Mammary epithelial cell (primary cell): ENCODE results near the gene CSNK2A3.

Experiments used
- EZH2 ChIP-seq: IDR thresholded peaks from 2 replicates; pipeline ENCODE4 v1.6.1; 2012; ENCODE audit warnings: low read length, inconsistent platforms, borderline replicate concordance
- TF ChIP-seq, protein P1 (sequence below), 2 donors: IDR thresholded peaks in 1 of 2; conservative IDR thresholded peaks in 1 of 2; 2 replicates each; pipeline ENCODE4 v1.5.1; 2011 to 2012; ENCODE audit warnings: inconsistent platforms in 2 of 2, low read length in 2 of 2, mild to moderate bottlenecking in 2 of 2, control low read depth in 1 of 2, low read depth in 1 of 2; ENCODE audit not compliant: insufficient read depth in 1 of 2; ENCODE audit errors: extremely low read depth in 1 of 2

DNA sequence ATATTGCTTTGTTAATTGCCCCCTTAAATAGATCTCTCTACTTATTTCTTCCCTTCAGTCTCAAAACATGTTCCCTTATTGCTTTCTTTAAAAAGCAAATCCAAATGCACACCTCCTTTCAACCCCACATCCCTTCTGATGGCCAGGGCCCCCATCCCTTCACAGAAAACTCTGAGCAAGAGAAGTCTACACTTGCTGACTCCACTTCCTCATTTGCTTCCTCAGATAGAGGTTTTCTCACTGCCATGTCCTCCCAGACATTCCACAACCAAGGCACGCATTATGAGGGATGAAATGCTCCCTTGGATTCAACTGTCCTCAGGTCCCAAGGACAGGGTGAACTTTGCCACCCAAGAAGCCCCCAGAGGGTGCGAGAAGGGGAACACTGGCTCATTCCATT is 43.1 kb downstream of the CSNK2A3 start:
- TF ChIP-seq, protein P1, sequence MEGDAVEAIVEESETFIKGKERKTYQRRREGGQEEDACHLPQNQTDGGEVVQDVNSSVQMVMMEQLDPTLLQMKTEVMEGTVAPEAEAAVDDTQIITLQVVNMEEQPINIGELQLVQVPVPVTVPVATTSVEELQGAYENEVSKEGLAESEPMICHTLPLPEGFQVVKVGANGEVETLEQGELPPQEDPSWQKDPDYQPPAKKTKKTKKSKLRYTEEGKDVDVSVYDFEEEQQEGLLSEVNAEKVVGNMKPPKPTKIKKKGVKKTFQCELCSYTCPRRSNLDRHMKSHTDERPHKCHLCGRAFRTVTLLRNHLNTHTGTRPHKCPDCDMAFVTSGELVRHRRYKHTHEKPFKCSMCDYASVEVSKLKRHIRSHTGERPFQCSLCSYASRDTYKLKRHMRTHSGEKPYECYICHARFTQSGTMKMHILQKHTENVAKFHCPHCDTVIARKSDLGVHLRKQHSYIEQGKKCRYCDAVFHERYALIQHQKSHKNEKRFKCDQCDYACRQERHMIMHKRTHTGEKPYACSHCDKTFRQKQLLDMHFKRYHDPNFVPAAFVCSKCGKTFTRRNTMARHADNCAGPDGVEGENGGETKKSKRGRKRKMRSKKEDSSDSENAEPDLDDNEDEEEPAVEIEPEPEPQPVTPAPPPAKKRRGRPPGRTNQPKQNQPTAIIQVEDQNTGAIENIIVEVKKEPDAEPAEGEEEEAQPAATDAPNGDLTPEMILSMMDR (conservative IDR thresholded peaks at IDR 0.05 in 1 of 2, IDR thresholded peaks at IDR 0.05 in 1 of 2; ENCODE audit: extremely low read depth in 1 of 2, insufficient read depth in 1 of 2, low read depth in 1 of 2, low read length in 2 of 2), result no peak
- TF ChIP-seq EZH2, result no peak
